Liver (tissue), 9 donors: ENCODE measurements around the gene MAP3K12. TPM values are rescaled to one million over a fixed set of nuclear protein-coding genes. Genes with fewer than 3 reads are reported as not detected.

Source experiments
- DNase-seq: peaks from one replicate; pipeline ENCODE4 v3.0.0-alpha.2; 2017; ENCODE audit warnings: low spot score
- H3K27ac ChIP-seq, 2 donors: one replicate each; pipeline ENCODE4 v1.7.0; 2013; ENCODE audit warnings: inconsistent platforms in 2 of 2, low read length in 2 of 2, control low read depth in 1 of 2, low read depth in 1 of 2, mild to moderate bottlenecking in 1 of 2
- H3K27me3 ChIP-seq, 4 donors: one replicate each; pipeline versions ENCODE4 v1.6.1 to v1.7.0; 2013; ENCODE audit warnings: low read length in 3 of 4, inconsistent platforms in 1 of 4, mild to moderate bottlenecking in 1 of 4, moderate library complexity in 1 of 4; ENCODE audit not compliant: control insufficient read depth in 4 of 4, insufficient read depth in 4 of 4
- H3K36me3 ChIP-seq, 4 donors: one replicate each; pipeline versions ENCODE4 v1.6.1 to v1.7.0; 2013; ENCODE audit warnings: low read length in 3 of 4, mild to moderate bottlenecking in 3 of 4, low read depth in 1 of 4, moderate library complexity in 1 of 4; ENCODE audit not compliant: control insufficient read depth in 4 of 4, insufficient read depth in 3 of 4
- H3K4me1 ChIP-seq, 4 donors: one replicate each; pipeline versions ENCODE4 v1.6.1 to v1.7.0; 2013; ENCODE audit warnings: low read length in 3 of 4, mild to moderate bottlenecking in 3 of 4, moderate library complexity in 1 of 4; ENCODE audit not compliant: control insufficient read depth in 4 of 4, insufficient read depth in 4 of 4
- H3K4me3 ChIP-seq, 3 donors: one replicate each; pipeline versions ENCODE4 v1.6.1 to v1.7.0; 2013; ENCODE audit warnings: low read length in 3 of 3, control low read depth in 1 of 3, low read depth in 1 of 3, mild to moderate bottlenecking in 1 of 3
- H3K9ac ChIP-seq, 2 donors: one replicate each; pipeline ENCODE4 v1.7.0; 2013; ENCODE audit warnings: low read length in 2 of 2, mild to moderate bottlenecking in 2 of 2, moderate library complexity in 2 of 2, control low read depth in 1 of 2, low read depth in 1 of 2
- H3K9me3 ChIP-seq, 4 donors: one replicate each; pipeline versions ENCODE4 v1.6.1 to v1.7.0; 2013; ENCODE audit warnings: low read length in 3 of 4; ENCODE audit not compliant: control insufficient read depth in 4 of 4
- CTCF ChIP-seq: fragments of 150-350 bp; IDR thresholded peaks from 2 replicates; pipeline ENCODE4 v1.5.1; 2017; ENCODE audit warnings: improper control_type of control experiment, low read depth, low read length; ENCODE audit not compliant: missing input control
- EGR1 ChIP-seq, 2 donors: IDR thresholded peaks; 2 replicates each; pipeline ENCODE4 v1.6.1; 2016 to 2018; ENCODE audit warnings: antibody characterized with exemption in 2 of 2, low read depth in 2 of 2
- GABPA ChIP-seq, 2 donors: IDR thresholded peaks in 1 of 2; conservative IDR thresholded peaks in 1 of 2; 2 replicates each; pipeline ENCODE4 v1.6.1; 2016; ENCODE audit warnings: antibody characterized with exemption in 2 of 2, mild to moderate bottlenecking in 1 of 2, moderate library complexity in 1 of 2
- HNF4G ChIP-seq: IDR thresholded peaks from 2 replicates; pipeline ENCODE4 v1.6.1; 2016; ENCODE audit warnings: antibody characterized with exemption
- JUND ChIP-seq, 2 donors: IDR thresholded peaks; 2 replicates each; pipeline ENCODE4 v1.6.1; 2016; ENCODE audit warnings: antibody characterized with exemption in 2 of 2
- RAD21 ChIP-seq, 2 donors: IDR thresholded peaks; 2 replicates each; pipeline ENCODE4 v1.6.1; 2016; ENCODE audit warnings: antibody characterized with exemption in 2 of 2, mild to moderate bottlenecking in 2 of 2
- RXRA ChIP-seq, 2 donors: IDR thresholded peaks; 2 replicates each; pipeline ENCODE4 v1.6.1; 2017 to 2018; ENCODE audit warnings: antibody characterized with exemption in 2 of 2, mild to moderate bottlenecking in 1 of 2
- TAF1 ChIP-seq: conservative IDR thresholded peaks from 2 replicates; pipeline ENCODE4 v1.6.1; 2016; ENCODE audit warnings: antibody characterized with exemption, mild to moderate bottlenecking
- YY1 ChIP-seq: IDR thresholded peaks from 2 replicates; pipeline ENCODE4 v1.6.1; 2016; ENCODE audit warnings: antibody characterized with exemption, mild to moderate bottlenecking
- ZBTB33 ChIP-seq: IDR thresholded peaks from 2 replicates; pipeline ENCODE4 v1.6.1; 2016; ENCODE audit warnings: antibody characterized with exemption
- WGBS: extraction: QIAGEN DNeasy Blood & Tissue Kit; methylation state at CpG from one replicate; pipeline ENCODE4 v1.1.7; 2013; 5-methylcytosine and 5-hydroxymethylcytosine counted together
- polyA plus RNA-seq, 2 donors: library from polyadenylated mRNA; stranded (reverse) in 1 of 2; unstranded in 1 of 2; fragments of 200-250 nt in 1 of 2; fragments of >200 nt in 1 of 2; fragmentation: Nextera tagmentation in 1 of 2; extraction: Ambion mirVana in 1 of 2; gene quantifications; one replicate each; pipeline versions ENCODE4 v1.2.1 to v1.2.3, GENCODE V29; 2013 to 2015
- total RNA-seq, 2 donors: library from RNA; depleted of rRNA; stranded (reverse); fragments of >200 nt; gene quantifications; one replicate each; pipeline ENCODE4 v1.2.3, GENCODE V29; 2014
- TF ChIP-seq, protein P1 (sequence below): IDR thresholded peaks from 2 replicates; pipeline ENCODE4 v1.6.1; 2016; ENCODE audit warnings: antibody characterized with exemption
- donor health status: healthy.
- donor health status: healthy.
- donor health status: healthy.
- donor health status: healthy.
- donor health status: healthy.

The MAP3K12 gene
- total and polyA plus RNA-seq, 4 donors, result 0.53 to 2.4 (median 1.5) TPM

GRCh38 chr12:53486736-53487487 is 12.3 kb downstream of the MAP3K12 start:
- Histone ChIP-seq H3K4me1 (no peaks in the 10 kb centered on the region), H3K27ac (no peak overlapping the region), H3K4me3 (no peak overlapping the region), H3K27me3 (no peaks in the 10 kb centered on the region), H3K9me3 (no peaks in the 10 kb centered on the region), H3K9ac (no peak overlapping the region), H3K36me3 (peaks cover 0 to 25% (median 13%) of the 10 kb centered on the region in 4 donors)
- TF ChIP-seq HNF4G (no peak), CTCF (no peak), TAF1 (no peak), EGR1 (IDR thresholded peaks at IDR 0.05; ENCODE audit: low read depth in 2 of 2) (no peak), YY1 (no peak), JUND (IDR thresholded peaks at IDR 0.05) (no peak), RAD21 (IDR thresholded peaks at IDR 0.05) (no peak), GABPA (IDR thresholded peaks at IDR 0.05 in 1 of 2, conservative IDR thresholded peaks at IDR 0.05 in 1 of 2) (no peak), ZBTB33 (no peak)
- TF ChIP-seq, protein P1, sequence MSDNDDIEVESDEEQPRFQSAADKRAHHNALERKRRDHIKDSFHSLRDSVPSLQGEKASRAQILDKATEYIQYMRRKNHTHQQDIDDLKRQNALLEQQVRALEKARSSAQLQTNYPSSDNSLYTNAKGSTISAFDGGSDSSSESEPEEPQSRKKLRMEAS, result no peak
- no peak for DNase-seq
- 91% methylated on average over 17 of the region's 17 CpGs for WGBS

- no peaks in the 10 kb centered on the region for H3K4me1 ChIP-seq
- H3K9me3 ChIP-seq, result no peaks in the 10 kb centered on the region
- H3K27me3 ChIP-seq, result no peaks in the 10 kb centered on the region
- peaks cover 0 to 30% (median 17%) of the 10 kb centered on the region in 4 donors for H3K36me3 ChIP-seq
- 96% methylated on average over 10 of the region's 10 CpGs for WGBS
- no peak overlapping the region for H3K4me3 ChIP-seq
- no peak overlapping the region for H3K27ac ChIP-seq
- no peak for TF ChIP-seq CTCF
- TF ChIP-seq ZBTB33, result no peak
- TF ChIP-seq RXRA (IDR thresholded peaks at IDR 0.05), result no peak
- no peak for TF ChIP-seq TAF1
- DNase-seq, result no peak
- no peak overlapping the region for H3K9ac ChIP-seq
Observed at GRCh38 chr12:53485955-53486735, 13.1 kb downstream of the MAP3K12 start.
